ENCODE results near the gene SDK1.

DNA sequence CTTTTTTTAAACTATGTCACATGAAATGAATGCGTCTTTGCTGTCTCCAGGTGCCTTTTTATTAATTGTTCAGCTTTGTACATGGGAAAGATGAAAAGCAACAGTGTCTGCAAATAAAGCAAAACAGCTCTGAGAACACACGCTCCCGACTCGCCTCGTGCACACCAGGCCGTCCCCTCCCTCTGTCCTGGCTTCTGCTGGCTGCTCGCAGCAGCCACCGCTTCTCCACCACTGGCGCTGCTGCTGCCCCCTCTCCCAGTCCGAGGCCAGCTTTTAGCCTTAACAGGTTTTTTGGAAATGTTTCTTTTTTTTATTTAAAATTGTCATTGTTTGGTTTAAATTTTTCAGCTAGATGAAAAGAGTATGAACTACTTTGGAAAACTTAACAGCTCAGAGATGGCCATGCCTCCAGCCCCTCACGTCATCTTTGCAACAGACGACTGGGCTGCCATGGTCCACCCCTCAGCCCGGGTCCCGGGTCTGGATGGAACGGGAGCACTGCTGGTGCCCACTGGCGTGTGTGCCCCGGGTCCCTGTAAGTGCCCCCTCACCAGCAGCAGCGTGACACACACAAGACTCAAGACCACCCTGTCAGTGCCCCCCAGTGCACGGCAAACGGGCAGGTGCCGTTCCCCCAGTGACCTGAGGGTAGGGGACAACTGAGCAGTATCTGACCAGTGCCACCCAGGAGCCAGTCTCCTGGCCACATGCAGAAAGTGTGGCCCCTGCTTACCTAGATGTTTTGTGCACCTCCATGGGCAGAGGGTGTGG, 965.4 kb downstream of the SDK1 start:
- TF ChIP-seq, protein P1, sequence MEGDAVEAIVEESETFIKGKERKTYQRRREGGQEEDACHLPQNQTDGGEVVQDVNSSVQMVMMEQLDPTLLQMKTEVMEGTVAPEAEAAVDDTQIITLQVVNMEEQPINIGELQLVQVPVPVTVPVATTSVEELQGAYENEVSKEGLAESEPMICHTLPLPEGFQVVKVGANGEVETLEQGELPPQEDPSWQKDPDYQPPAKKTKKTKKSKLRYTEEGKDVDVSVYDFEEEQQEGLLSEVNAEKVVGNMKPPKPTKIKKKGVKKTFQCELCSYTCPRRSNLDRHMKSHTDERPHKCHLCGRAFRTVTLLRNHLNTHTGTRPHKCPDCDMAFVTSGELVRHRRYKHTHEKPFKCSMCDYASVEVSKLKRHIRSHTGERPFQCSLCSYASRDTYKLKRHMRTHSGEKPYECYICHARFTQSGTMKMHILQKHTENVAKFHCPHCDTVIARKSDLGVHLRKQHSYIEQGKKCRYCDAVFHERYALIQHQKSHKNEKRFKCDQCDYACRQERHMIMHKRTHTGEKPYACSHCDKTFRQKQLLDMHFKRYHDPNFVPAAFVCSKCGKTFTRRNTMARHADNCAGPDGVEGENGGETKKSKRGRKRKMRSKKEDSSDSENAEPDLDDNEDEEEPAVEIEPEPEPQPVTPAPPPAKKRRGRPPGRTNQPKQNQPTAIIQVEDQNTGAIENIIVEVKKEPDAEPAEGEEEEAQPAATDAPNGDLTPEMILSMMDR (IDR thresholded peaks at IDR 0.05; ENCODE audit: low read depth, low read length, missing input control) = no peak
- TF ChIP-seq, protein P2, sequence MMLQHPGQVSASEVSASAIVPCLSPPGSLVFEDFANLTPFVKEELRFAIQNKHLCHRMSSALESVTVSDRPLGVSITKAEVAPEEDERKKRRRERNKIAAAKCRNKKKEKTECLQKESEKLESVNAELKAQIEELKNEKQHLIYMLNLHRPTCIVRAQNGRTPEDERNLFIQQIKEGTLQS (IDR thresholded peaks at IDR 0.05) = no peak
- no peak for TF ChIP-seq YY1 (IDR thresholded peaks at IDR 0.05)
- no peak for TF ChIP-seq TAF1 (conservative IDR thresholded peaks at IDR 0.05)
- TF ChIP-seq JUND (IDR thresholded peaks at IDR 0.05) = no peak
- no peak for TF ChIP-seq RAD21 (IDR thresholded peaks at IDR 0.05)
- TF ChIP-seq HNF4A (conservative IDR thresholded peaks at IDR 0.05) = no peak

All from liver (tissue), 3 donors.